GM23338 (cell line): ENCODE data around the gene SNX5. TPM values are rescaled to one million over a fixed set of nuclear protein-coding genes. Genes with fewer than 3 reads are reported as not detected.

Source experiments
- ATAC-seq: fragments of 200-7000 bp; cut with Tn5 transposase; 3 replicates; pipeline ENCODE4 v1.9.1; 2020
- DNase-seq: peaks from one replicate; pipeline ENCODE4 v3.0.0-alpha.2; 2015; ENCODE audit warnings: low spot score
- H2AFZ ChIP-seq: fragments of 200-600 bp; sonication (generic); 2 replicates; pipeline ENCODE4 v1.8.0; 2016; ENCODE audit warnings: antibody characterized with exemption, mild to moderate bottlenecking, moderate library complexity
- H3F3A ChIP-seq: fragments of 200-600 bp; sonication (generic); replicated peaks from 2 replicates; pipeline ENCODE4 v1.8.0; 2017; ENCODE audit warnings: antibody characterized with exemption, mixed run types, low read depth
- H3K27ac ChIP-seq: fragments of 200-600 bp; sonication (generic); 2 replicates; pipeline ENCODE4 v1.6.1; 2016; ENCODE audit warnings: low read depth
- H3K27me3 ChIP-seq: fragments of 200-600 bp; sonication (generic); 2 replicates; pipeline ENCODE4 v1.8.0; 2016; ENCODE audit warnings: mild to moderate bottlenecking, mixed run types, moderate library complexity; ENCODE audit not compliant: insufficient read depth
- H3K36me3 ChIP-seq: fragments of 200-600 bp; sonication (generic); 2 replicates; pipeline ENCODE4 v1.8.0; 2016; ENCODE audit warnings: mild to moderate bottlenecking; ENCODE audit not compliant: insufficient read depth
- H3K4me1 ChIP-seq: fragments of 200-600 bp; sonication (generic); 2 replicates; pipeline ENCODE4 v1.8.0; 2016; ENCODE audit warnings: mild to moderate bottlenecking, moderate library complexity; ENCODE audit not compliant: insufficient read depth
- H3K4me2 ChIP-seq: fragments of 200-600 bp; sonication (generic); 2 replicates; pipeline ENCODE4 v1.7.1; 2017; ENCODE audit warnings: mixed run types
- H3K4me3 ChIP-seq: fragments of 200-600 bp; sonication (generic); 2 replicates; pipeline ENCODE4 v1.6.1; 2016; ENCODE audit warnings: mixed run types
- H3K79me2 ChIP-seq: fragments of 200-600 bp; sonication (generic); replicated peaks from 2 replicates; pipeline ENCODE4 v1.8.0; 2017; ENCODE audit warnings: mild to moderate bottlenecking; ENCODE audit not compliant: insufficient read depth
- H3K9me2 ChIP-seq: fragments of 200-600 bp; sonication (generic); 2 replicates; pipeline ENCODE4 v1.8.0; 2017; ENCODE audit not compliant: insufficient read depth
- H4K20me1 ChIP-seq: fragments of 200-600 bp; sonication (generic); replicated peaks from 2 replicates; pipeline ENCODE4 v1.8.0; 2017; ENCODE audit warnings: mild to moderate bottlenecking; ENCODE audit not compliant: insufficient read depth
- H3K27ac Mint-ChIP-seq: 2 replicates; pipeline ENCODE4 v1.8.0; 2020; ENCODE audit warnings: inconsistent platforms, mild to moderate bottlenecking, moderate library complexity, mixed read lengths
- H3K27me3 Mint-ChIP-seq: 3 replicates; pipeline ENCODE4 v1.8.0; 2022; ENCODE audit warnings: low read depth, mild to moderate bottlenecking, moderate library complexity, mixed read lengths, inconsistent platforms; ENCODE audit not compliant: insufficient read depth, poor library complexity
- H3K36me3 Mint-ChIP-seq: 3 replicates; pipeline ENCODE4 v1.8.0; 2021; ENCODE audit warnings: low read depth, mild to moderate bottlenecking, inconsistent platforms, moderate library complexity, mixed read lengths
- H3K4me1 Mint-ChIP-seq: 3 replicates; pipeline ENCODE4 v1.8.0; 2020; ENCODE audit warnings: mild to moderate bottlenecking, inconsistent platforms, mixed read lengths
- H3K4me3 Mint-ChIP-seq: 3 replicates; pipeline ENCODE4 v1.8.0; 2021; ENCODE audit warnings: moderate library complexity, mild to moderate bottlenecking, inconsistent platforms, mixed read lengths
- H3K9me3 Mint-ChIP-seq: 3 replicates; pipeline ENCODE4 v1.8.0; 2020; ENCODE audit warnings: moderate library complexity, mild to moderate bottlenecking, inconsistent platforms, mixed read lengths
- CREB1 ChIP-seq: fragments of 250-450 bp; sonication (Bioruptor Pico); IDR thresholded peaks from 2 replicates; pipeline ENCODE4 v1.5.0; 2020; ENCODE audit warnings: low read depth, mild to moderate bottlenecking, moderate library complexity
- ETS1 ChIP-seq: IDR thresholded peaks from 2 replicates; pipeline ENCODE4 v1.6.1; 2016; ENCODE audit warnings: antibody characterized with exemption
- EZH2 ChIP-seq: fragments of 200-600 bp; sonication (generic); IDR thresholded peaks from one replicate; pipeline ENCODE4 v1.8.0; 2017; ENCODE audit warnings: antibody characterized with exemption, mild to moderate bottlenecking, low read depth; ENCODE audit not compliant: unreplicated experiment
- EZH2phosphoT487 ChIP-seq: fragments of 200-600 bp; sonication (generic); IDR thresholded peaks from one replicate; pipeline ENCODE4 v1.8.1; 2018; ENCODE audit warnings: antibody characterized with exemption; ENCODE audit not compliant: unreplicated experiment
- JUNB ChIP-seq: IDR thresholded peaks from one replicate; pipeline ENCODE4 v1.6.1; 2016; ENCODE audit warnings: antibody characterized with exemption; ENCODE audit not compliant: unreplicated experiment
- NANOG ChIP-seq: IDR thresholded peaks from 2 replicates; pipeline ENCODE4 v1.6.1; 2016; ENCODE audit warnings: antibody characterized with exemption, borderline replicate concordance
- POLR2AphosphoS5 ChIP-seq: IDR thresholded peaks from 2 replicates; pipeline ENCODE4 v1.6.1; 2016; ENCODE audit warnings: antibody characterized with exemption, low read depth
- STAT1 ChIP-seq: IDR thresholded peaks from one replicate; pipeline ENCODE4 v1.6.1; 2016; ENCODE audit warnings: antibody characterized with exemption; ENCODE audit not compliant: unreplicated experiment
- ZNF114 ChIP-seq: fragments of 250-450 bp; sonication (Bioruptor Pico); IDR thresholded peaks from 2 replicates; pipeline ENCODE4 v1.5.0; 2020; ENCODE audit warnings: mild to moderate bottlenecking, moderate library complexity
- ZNF331 ChIP-seq: fragments of 250-450 bp; sonication (Bioruptor Pico); IDR thresholded peaks from 2 replicates; pipeline ENCODE4 v1.5.0; 2020; ENCODE audit warnings: low read depth, mild to moderate bottlenecking, moderate library complexity
- ZNF462 ChIP-seq: fragments of 250-450 bp; sonication (Bioruptor Pico); IDR thresholded peaks from 2 replicates; pipeline ENCODE4 v1.5.0; 2020; ENCODE audit warnings: mild to moderate bottlenecking, moderate library complexity
- polyA plus RNA-seq: library from polyadenylated mRNA; unstranded; fragments of >200 nt; fragmentation: Nextera tagmentation; extraction: Ambion mirVana; gene quantifications from 2 replicates; pipeline ENCODE4 v1.2.1, GENCODE V29; 2016
- total RNA-seq: library from RNA; depleted of rRNA; stranded (reverse); fragments of >200 nt; shearing (Covaris generic); gene quantifications from 2 replicates; pipeline ENCODE4 v1.2.3, GENCODE V29; 2014
- TF ChIP-seq, protein P1 (sequence below): IDR thresholded peaks from one replicate; pipeline ENCODE4 v1.6.1; 2018; ENCODE audit warnings: antibody characterized with exemption; ENCODE audit not compliant: unreplicated experiment

The SNX5 gene
- total and polyA plus RNA-seq, 2 experiments from 2014 or later: 167 to 287 TPM

- H3K9me3 Mint-ChIP-seq: no peaks in the 10 kb centered on the region; the same call in 2 of the 3 replicates
- H3K27me3 Mint-ChIP-seq: no peaks in the 10 kb centered on the region
- Histone ChIP-seq H4K20me1 (no peaks in the 10 kb centered on the region), H3K4me3 (no peak overlapping the region), H3K4me1 (no peaks in the 10 kb centered on the region), H3K27me3 (no peaks in the 10 kb centered on the region), H2AFZ (no peak overlapping the region), H3K79me2 (no peaks in the 10 kb centered on the region), H3K9me2 (no peaks in the 10 kb centered on the region), H3K4me2 (no peak overlapping the region), H3K27ac (no peak overlapping the region), H3K36me3 (no peaks in the 10 kb centered on the region), H3F3A (no peaks in the 10 kb centered on the region)
- no peak overlapping the region for H3K4me3 Mint-ChIP-seq
- no peaks in the 10 kb centered on the region for H3K4me1 Mint-ChIP-seq
- no peak for ATAC-seq
- DNase-seq: no peak
- no peak for TF ChIP-seq POLR2AphosphoS5
- H3K27ac Mint-ChIP-seq: no peak overlapping the region
- H3K36me3 Mint-ChIP-seq: peaks cover 15% of the 10 kb centered on the region
Measured at GRCh38 chr20:18016772-18017171, 48.2 kb upstream of the SNX5 start.

GRCh38 chr20:18014411-18014810 lies 45.8 kb upstream of the SNX5 start:
- no peak overlapping the region for H3K4me2 ChIP-seq
- ATAC-seq (no peak), DNase-seq (no peak)
- no peak overlapping the region for H3K4me3 ChIP-seq
- no peaks in the 10 kb centered on the region for H3K4me1 Mint-ChIP-seq
- no peaks in the 10 kb centered on the region for H3F3A ChIP-seq
- no peaks in the 10 kb centered on the region for H3K9me2 ChIP-seq
- peaks cover 10% of the 10 kb centered on the region for H3K36me3 Mint-ChIP-seq
- no peaks in the 10 kb centered on the region for H3K27me3 Mint-ChIP-seq
- no peaks in the 10 kb centered on the region for H3K36me3 ChIP-seq
- H3K27ac ChIP-seq: no peak overlapping the region
- no peak overlapping the region for H3K27ac Mint-ChIP-seq
- no peaks in the 10 kb centered on the region for H3K27me3 ChIP-seq
- no peak overlapping the region for H3K4me3 Mint-ChIP-seq
- no peaks in the 10 kb centered on the region for H4K20me1 ChIP-seq
- H2AFZ ChIP-seq: no peak overlapping the region
- H3K4me1 ChIP-seq: no peaks in the 10 kb centered on the region
- H3K79me2 ChIP-seq: no peaks in the 10 kb centered on the region
- H3K9me3 Mint-ChIP-seq: peaks cover 9% of the 10 kb centered on the region
- TF ChIP-seq STAT1: no peak
- TF ChIP-seq, protein P1, sequence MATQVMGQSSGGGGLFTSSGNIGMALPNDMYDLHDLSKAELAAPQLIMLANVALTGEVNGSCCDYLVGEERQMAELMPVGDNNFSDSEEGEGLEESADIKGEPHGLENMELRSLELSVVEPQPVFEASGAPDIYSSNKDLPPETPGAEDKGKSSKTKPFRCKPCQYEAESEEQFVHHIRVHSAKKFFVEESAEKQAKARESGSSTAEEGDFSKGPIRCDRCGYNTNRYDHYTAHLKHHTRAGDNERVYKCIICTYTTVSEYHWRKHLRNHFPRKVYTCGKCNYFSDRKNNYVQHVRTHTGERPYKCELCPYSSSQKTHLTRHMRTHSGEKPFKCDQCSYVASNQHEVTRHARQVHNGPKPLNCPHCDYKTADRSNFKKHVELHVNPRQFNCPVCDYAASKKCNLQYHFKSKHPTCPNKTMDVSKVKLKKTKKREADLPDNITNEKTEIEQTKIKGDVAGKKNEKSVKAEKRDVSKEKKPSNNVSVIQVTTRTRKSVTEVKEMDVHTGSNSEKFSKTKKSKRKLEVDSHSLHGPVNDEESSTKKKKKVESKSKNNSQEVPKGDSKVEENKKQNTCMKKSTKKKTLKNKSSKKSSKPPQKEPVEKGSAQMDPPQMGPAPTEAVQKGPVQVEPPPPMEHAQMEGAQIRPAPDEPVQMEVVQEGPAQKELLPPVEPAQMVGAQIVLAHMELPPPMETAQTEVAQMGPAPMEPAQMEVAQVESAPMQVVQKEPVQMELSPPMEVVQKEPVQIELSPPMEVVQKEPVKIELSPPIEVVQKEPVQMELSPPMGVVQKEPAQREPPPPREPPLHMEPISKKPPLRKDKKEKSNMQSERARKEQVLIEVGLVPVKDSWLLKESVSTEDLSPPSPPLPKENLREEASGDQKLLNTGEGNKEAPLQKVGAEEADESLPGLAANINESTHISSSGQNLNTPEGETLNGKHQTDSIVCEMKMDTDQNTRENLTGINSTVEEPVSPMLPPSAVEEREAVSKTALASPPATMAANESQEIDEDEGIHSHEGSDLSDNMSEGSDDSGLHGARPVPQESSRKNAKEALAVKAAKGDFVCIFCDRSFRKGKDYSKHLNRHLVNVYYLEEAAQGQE: no peak
- TF ChIP-seq POLR2AphosphoS5: no peak
- TF ChIP-seq ZNF114: no peak
- TF ChIP-seq EZH2phosphoT487: no peak
- TF ChIP-seq EZH2: no peak
- no peak for TF ChIP-seq JUNB
- no peak for TF ChIP-seq NANOG
- TF ChIP-seq ETS1: no peak
- no peak for TF ChIP-seq CREB1 (CRISPR knock-in tag)
- TF ChIP-seq ZNF331 (CRISPR knock-in tag): no peak
- TF ChIP-seq ZNF462: no peak
